Prostate gland (tissue), 1 donor: ENCODE results near the gene CCDC27.

Experiments used
- POLR2A ChIP-seq: fragments of 450-650 bp; IDR thresholded peaks from one replicate; pipeline ENCODE4 v1.6.1; 2016; ENCODE audit warnings: antibody characterized with exemption, mild to moderate bottlenecking
- POLR2AphosphoS5 ChIP-seq: sonication (generic); formaldehyde crosslinking; IDR thresholded peaks from one replicate; pipeline ENCODE4 v1.6.1; 2017; ENCODE audit warnings: antibody characterized with exemption

- TF ChIP-seq POLR2A: no peak
- TF ChIP-seq POLR2AphosphoS5: no peak
Observed at GRCh38 chr1:3789421-3790300, 37.4 kb downstream of the CCDC27 start.
